Activated T-cell treated with anti-CD3 and anti-CD28 coated beads, Interleukin-2, amount 50 U/mL, for 72 hours (primary cell): Measurements from ENCODE around the gene LDLRAD4. TPM values are rescaled to one million over a fixed set of nuclear protein-coding genes. Genes with fewer than 3 reads are reported as not detected.
A peak's percentile ranks its signal among the peaks of the same experiment; 100 is the strongest.

ENCODE experiments used
- ATAC-seq, 2 donors: fragments of 150-1000 bp; cut with Tn5 transposase; replicated peaks in 1 of 2; 2 replicates each; pipeline ENCODE4 v1.10.0; 2021; ENCODE audit warnings: moderate library complexity in 2 of 2, mild to moderate bottlenecking in 1 of 2
- DNase-seq, 2 donors: peaks; one replicate each; pipeline ENCODE4 v3.0.0; 2021 to 2022; ENCODE audit warnings: mixed read lengths in 1 of 2
- H3K27ac Mint-ChIP-seq: one replicate; pipeline ENCODE4 v1.8.0; 2022; ENCODE audit warnings: mild to moderate bottlenecking, moderate library complexity, mixed read lengths
- H3K27me3 Mint-ChIP-seq: one replicate; pipeline ENCODE4 v1.8.0; 2022; ENCODE audit warnings: low read depth, mixed read lengths
- H3K36me3 Mint-ChIP-seq, 2 donors: one replicate each; pipeline ENCODE4 v1.8.0; 2022; ENCODE audit warnings: mixed read lengths in 2 of 2, mild to moderate bottlenecking in 1 of 2; ENCODE audit not compliant: insufficient read depth in 2 of 2
- H3K4me1 Mint-ChIP-seq: one replicate; pipeline ENCODE4 v1.8.0; 2022; ENCODE audit warnings: low read depth, mixed read lengths
- H3K4me3 Mint-ChIP-seq, 2 donors: one replicate each; pipeline ENCODE4 v1.8.0; 2022; ENCODE audit warnings: mild to moderate bottlenecking in 2 of 2, mixed read lengths in 2 of 2, moderate library complexity in 2 of 2
- H3K9me3 Mint-ChIP-seq, 2 donors: one replicate each; pipeline ENCODE4 v1.8.0; 2022; ENCODE audit warnings: mixed read lengths in 2 of 2
- total RNA-seq, 2 donors: library from RNA; stranded (reverse); gene quantifications; one replicate each; pipeline ENCODE4 v1.2.3, GENCODE V29; 2022

Gene LDLRAD4
- total RNA-seq, 2 donors from 2014 or later, result 46.0 to 47.2 TPM

DNA sequence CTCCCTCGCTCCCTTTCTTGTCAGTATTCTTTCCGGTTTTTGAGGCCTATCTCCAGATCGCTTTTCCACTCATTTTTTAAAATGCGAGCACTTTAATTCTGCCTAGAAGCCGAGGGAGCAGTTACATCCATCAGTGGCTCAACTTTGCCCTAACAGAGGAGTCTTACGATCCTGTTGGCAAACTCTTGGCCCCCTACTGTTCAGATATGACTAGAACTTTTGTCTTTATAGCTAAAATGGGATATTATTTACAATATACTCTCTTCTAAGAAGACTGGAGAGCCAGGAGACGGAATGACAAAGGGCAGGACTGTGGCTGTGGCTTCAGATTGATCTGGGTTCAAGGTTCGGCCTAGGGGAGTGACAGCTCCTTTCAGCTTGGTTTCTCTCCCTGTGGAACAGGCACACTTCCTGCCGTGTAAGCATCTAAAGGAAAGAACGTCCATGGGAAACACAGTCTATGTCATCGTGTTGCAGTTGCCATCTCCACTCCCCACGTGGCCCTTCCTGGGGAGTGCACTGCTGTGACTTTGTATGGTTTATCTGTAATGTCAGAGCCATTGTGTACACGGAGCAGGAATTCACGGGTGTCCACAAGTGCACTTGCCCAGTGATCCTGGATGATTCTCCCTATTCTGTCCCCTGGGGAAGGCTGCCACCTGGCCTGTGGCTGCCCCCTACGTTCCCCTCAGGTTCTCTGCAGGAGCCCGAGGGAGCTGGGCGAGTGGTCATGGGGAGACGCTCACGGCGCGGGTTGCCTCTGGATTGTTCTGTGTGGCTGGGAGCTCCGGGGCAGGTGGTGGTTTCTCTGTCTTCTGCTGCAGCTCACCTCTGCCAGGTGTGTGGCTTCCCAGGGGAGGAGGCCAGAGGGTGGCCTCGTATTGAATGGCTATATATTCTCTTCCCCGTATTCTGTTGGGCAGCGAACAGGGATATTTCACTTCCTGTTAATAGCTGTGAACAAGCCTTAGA lies 222.0 kb downstream of the LDLRAD4 start:
- no peaks in the 10 kb centered on the region for H3K27me3 Mint-ChIP-seq
- no peaks in the 10 kb centered on the region for H3K36me3 Mint-ChIP-seq
- ATAC-seq (no peak), DNase-seq (no peak)
- H3K27ac Mint-ChIP-seq, result no peak overlapping the region
- H3K4me1 Mint-ChIP-seq, result peaks cover 58% of the 10 kb centered on the region
- H3K9me3 Mint-ChIP-seq, result no peaks in the 10 kb centered on the region
- no peak overlapping the region for H3K4me3 Mint-ChIP-seq

DNA sequence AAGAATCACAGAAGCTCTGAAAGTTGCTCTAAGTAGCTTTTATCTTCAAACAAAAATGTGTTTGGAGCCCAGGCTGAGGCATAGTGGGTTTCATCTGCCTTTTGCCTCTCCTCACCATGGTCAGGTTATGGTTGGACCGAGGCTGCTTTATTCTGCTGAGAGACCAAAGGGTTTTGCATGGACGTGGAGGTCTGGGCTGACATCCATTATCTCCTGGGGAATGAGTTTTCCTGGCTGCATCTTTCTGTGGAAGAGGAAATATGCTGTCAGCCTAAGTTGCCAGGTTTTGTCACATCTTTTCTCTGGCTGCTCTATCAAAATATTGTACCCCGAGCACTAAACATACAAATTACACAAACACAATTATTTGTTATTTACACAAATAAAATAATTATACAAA lies 223.2 kb downstream of the LDLRAD4 start:
- H3K27ac Mint-ChIP-seq, result no peak overlapping the region
- H3K9me3 Mint-ChIP-seq, result no peaks in the 10 kb centered on the region
- H3K27me3 Mint-ChIP-seq, result no peaks in the 10 kb centered on the region
- ATAC-seq (no peak), DNase-seq (no peak)
- no peak overlapping the region for H3K4me3 Mint-ChIP-seq
- peaks cover 46% of the 10 kb centered on the region for H3K4me1 Mint-ChIP-seq
- no peaks in the 10 kb centered on the region for H3K36me3 Mint-ChIP-seq

DNA sequence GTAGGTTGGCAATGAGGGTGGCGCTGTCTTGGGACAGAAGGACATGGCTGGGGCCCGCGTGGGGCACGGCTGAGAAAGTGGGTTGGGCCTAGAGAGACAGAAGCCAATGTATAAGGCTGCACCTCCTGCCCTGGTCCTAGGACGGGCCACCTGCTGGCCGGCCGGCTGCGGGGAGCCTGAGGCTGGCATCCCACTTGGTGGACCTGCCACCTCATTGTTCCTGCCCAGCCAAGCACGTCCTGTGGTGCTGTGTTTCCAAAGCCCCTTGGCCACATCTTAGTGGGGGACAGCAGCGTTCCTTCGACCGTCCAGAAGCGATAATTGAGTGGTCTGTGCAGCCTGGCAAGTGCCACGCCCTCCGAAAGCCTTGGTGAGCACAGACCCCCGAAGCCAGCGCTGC lies 223.9 kb downstream of the LDLRAD4 start:
- DNase-seq (no peak), ATAC-seq (no peak)
- H3K36me3 Mint-ChIP-seq, result no peaks in the 10 kb centered on the region
- H3K27ac Mint-ChIP-seq, result no peak overlapping the region
- peaks cover 39% of the 10 kb centered on the region for H3K4me1 Mint-ChIP-seq
- H3K27me3 Mint-ChIP-seq, result no peaks in the 10 kb centered on the region
- H3K9me3 Mint-ChIP-seq, result no peaks in the 10 kb centered on the region
- no peak overlapping the region for H3K4me3 Mint-ChIP-seq

DNA sequence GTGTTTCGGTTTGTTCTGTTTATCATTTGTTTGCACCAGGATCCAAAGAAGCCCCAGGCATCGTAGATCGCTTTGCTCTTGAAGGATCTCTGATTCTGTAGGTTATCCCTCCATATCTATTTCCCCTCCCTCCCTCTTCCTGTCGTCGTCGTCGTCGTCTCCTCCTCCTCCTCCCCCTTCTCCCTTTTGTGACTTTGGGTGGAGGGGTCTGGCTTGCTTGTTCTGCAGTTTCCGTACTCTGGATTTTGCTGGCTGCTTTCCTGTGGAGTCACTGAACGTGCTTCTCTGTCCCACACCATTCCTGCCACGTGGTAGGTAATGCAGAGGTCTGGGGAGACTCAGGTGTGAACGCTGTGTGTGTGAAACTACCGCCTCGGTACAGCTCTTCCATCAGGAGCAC lies 225.0 kb downstream of the LDLRAD4 start:
- ATAC-seq (no peak), DNase-seq (no peak)
- peaks cover 28% of the 10 kb centered on the region for H3K4me1 Mint-ChIP-seq
- no peaks in the 10 kb centered on the region for H3K9me3 Mint-ChIP-seq
- no peak overlapping the region for H3K27ac Mint-ChIP-seq
- H3K27me3 Mint-ChIP-seq, result no peaks in the 10 kb centered on the region
- no peaks in the 10 kb centered on the region for H3K36me3 Mint-ChIP-seq
- no peak overlapping the region for H3K4me3 Mint-ChIP-seq

DNA sequence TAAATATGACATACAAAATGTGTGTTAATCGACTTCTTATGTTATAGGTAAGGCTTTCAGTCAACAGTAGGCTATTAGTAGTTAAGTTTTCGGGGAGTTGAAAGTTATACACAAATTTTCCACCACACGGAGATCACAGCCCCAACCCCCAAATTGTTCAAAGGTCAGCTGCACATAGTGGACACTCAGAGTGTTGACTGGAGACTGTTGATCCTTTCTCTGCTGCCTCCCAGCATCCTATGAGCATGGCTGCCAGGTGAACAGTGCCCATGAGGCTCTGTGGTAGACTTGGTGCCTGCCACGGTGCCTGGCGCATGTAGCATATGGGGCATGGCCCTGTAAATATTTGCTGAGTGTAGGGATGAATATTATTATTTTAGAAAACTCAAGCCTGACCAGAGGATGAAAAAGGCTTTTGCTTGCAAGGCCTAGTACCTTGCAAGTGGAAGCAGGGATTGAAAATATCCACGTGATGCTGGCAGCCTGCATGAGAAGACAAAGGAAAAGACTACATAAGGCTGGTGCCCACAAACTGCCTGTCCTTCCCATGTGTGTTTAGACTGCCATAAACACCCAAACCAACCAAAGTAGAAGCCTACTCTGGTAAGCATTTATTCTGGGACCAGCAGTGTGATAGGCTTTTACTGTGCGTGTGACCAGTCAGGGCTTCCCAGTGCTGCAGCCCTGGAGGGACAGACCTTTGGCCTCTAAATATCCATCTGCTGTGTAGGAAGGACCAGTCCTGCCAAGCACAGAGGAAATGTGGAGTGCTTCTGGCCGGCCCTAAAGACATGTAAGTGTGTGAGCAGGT lies 226.1 kb downstream of the LDLRAD4 start:
- H3K4me1 Mint-ChIP-seq, result peaks cover 17% of the 10 kb centered on the region
- H3K4me3 Mint-ChIP-seq, result no peak overlapping the region
- no peak for DNase-seq
- no peaks in the 10 kb centered on the region for H3K9me3 Mint-ChIP-seq
- no peaks in the 10 kb centered on the region for H3K27me3 Mint-ChIP-seq
- ATAC-seq, result no peak
- no peaks in the 10 kb centered on the region for H3K36me3 Mint-ChIP-seq
- H3K27ac Mint-ChIP-seq, result no peak overlapping the region

DNA sequence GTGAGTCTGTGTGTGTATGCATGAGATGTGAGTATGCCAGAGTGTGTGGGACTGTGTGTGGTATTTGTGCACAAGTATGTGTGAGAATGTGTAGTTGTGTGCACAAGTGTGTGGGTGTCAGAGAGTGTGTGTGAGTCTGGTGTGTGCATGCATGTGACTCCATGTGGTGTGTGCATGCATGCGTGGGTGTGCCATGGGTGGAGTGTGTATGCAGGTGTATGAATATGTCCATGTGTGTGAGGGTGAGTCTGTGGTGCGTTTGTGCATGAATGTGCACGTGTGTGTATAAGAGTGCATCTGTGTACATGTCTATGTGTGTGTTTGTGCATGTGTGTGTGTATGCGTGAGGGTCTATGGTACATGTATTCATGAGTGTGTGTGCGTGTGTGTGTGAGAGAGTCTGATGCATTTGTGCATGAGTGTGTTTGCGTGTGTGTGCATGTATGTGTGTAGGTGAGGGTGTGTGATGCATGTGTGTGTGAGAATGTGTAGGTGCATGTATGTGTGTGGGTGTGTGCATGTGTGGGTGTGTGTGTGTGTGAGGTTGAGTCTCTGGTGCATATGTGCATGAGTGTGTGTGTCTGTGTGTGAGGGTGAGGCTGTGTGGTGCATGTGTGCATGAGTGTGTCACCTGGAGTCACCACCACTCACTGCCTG lies 226.8 kb downstream of the LDLRAD4 start:
- ATAC-seq (no peak), DNase-seq (no peak)
- H3K36me3 Mint-ChIP-seq, result no peaks in the 10 kb centered on the region
- H3K27me3 Mint-ChIP-seq, result no peaks in the 10 kb centered on the region
- H3K9me3 Mint-ChIP-seq, result no peaks in the 10 kb centered on the region
- no peak overlapping the region for H3K27ac Mint-ChIP-seq
- peaks cover 18% of the 10 kb centered on the region for H3K4me1 Mint-ChIP-seq
- no peak overlapping the region for H3K4me3 Mint-ChIP-seq

DNA sequence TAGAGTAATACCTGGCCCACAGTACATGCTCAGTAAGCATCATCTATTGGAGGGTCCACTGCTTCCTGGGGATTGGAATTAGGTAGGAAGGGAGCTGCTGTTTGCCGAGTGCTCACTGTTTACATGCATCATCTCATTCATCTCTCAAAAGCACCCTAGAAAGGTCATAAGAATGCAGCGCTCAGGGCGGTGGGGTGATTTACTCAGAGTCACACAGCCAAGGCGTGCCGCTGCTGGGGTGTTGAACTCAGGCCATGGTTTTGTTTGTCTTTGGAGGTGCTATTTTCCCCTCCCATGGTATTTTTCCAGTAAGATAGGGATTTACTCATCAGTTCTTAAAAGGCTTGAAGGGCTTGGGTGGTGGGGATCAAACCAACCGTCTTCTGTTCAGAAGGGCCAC lies 227.5 kb downstream of the LDLRAD4 start:
- H3K4me3 Mint-ChIP-seq, result no peak overlapping the region
- DNase-seq, result no peak
- no peaks in the 10 kb centered on the region for H3K36me3 Mint-ChIP-seq
- H3K27ac Mint-ChIP-seq, result no peak overlapping the region
- H3K27me3 Mint-ChIP-seq, result no peaks in the 10 kb centered on the region
- ATAC-seq, result peak in 1 of 2 donors; percentile 5
- peaks cover 24% of the 10 kb centered on the region for H3K4me1 Mint-ChIP-seq
- H3K9me3 Mint-ChIP-seq, result no peaks in the 10 kb centered on the region

DNA sequence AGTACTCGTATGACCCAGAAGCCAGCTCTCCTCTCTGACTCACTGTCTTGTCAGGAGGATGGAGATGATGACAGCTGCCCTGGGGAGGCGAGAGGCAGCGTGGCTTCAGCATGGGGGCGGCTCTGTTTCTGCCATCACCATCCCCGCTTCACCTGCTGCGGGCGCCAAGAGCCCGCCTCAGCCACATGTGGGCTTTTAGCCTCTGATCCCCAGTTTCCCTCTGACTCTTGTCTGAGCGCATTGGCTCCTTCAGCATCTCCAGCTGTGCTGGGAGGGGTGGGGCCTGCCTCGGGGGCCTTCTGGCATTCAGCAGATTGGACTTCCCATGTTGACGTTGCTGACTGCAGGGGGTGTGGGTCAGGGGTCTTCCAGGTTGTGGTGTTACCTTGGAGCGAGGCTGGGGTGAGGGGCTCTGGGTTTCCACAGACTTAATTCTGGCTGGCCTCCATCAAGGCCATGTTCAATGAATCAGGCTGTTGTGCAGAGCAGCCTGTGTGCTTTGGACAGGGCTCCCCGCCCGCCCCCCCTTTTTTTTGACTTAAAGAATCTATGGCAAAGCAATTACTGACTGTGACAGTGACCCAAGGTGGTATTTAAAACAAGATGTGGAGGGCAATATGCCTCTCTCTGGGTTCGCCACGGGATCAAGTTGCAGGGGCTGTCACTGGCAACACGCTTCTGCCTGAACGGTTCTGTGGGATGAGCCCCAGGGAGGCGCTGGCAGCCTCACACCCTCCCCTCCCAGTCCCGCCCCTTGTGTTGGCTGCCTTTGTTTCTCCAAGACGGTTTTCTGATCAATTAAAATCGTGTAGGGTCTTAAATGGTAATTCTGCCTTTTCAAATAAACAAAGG lies 228.3 kb downstream of the LDLRAD4 start:
- Mint-ChIP-seq H3K4me3 (no peak overlapping the region), H3K9me3 (no peaks in the 10 kb centered on the region), H3K4me1 (peaks cover 29% of the 10 kb centered on the region), H3K27ac (no peak overlapping the region), H3K36me3 (no peaks in the 10 kb centered on the region), H3K27me3 (no peaks in the 10 kb centered on the region)
- ATAC-seq (peak; percentile 95), DNase-seq (peak; percentile 60 to 76)

DNA sequence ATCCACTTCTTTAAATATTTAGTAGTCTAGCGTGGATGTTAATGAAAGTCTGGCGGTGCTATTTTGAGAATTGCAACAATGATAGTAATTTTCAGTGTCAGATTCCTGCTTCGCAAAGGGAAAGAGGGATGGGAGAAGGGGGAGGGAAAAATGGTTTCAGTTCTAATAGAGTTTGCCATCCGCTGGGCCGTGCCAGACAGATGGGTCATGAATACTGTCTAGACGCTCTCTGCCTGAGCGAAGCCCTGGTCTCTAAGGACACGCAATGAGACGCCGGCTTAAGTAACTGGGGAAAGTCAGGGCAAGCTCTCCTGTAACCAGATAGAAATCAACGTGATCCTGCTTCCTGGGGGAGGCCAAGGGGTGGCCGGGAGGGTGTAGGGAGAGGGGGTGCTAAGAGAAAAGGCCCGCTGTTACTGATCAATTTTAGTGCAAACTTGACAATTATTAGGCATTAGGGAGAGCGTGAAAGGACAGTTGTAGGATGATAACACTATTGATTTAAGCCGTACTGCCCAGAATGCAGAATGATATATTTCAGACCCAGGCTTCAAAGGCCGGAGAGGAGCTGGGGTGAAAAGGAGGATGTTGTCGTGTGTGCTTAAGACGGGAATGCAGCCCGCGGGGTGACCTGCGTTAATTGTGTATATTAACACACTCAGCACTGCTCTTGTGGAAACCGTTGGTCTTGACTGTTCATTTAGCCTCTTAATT lies 229.2 kb downstream of the LDLRAD4 start:
- H3K9me3 Mint-ChIP-seq, result no peaks in the 10 kb centered on the region
- DNase-seq, result no peak
- H3K27ac Mint-ChIP-seq, result no peak overlapping the region
- ATAC-seq, result no peak
- H3K4me1 Mint-ChIP-seq, result peaks cover 29% of the 10 kb centered on the region
- no peaks in the 10 kb centered on the region for H3K36me3 Mint-ChIP-seq
- H3K4me3 Mint-ChIP-seq, result no peak overlapping the region
- no peaks in the 10 kb centered on the region for H3K27me3 Mint-ChIP-seq

DNA sequence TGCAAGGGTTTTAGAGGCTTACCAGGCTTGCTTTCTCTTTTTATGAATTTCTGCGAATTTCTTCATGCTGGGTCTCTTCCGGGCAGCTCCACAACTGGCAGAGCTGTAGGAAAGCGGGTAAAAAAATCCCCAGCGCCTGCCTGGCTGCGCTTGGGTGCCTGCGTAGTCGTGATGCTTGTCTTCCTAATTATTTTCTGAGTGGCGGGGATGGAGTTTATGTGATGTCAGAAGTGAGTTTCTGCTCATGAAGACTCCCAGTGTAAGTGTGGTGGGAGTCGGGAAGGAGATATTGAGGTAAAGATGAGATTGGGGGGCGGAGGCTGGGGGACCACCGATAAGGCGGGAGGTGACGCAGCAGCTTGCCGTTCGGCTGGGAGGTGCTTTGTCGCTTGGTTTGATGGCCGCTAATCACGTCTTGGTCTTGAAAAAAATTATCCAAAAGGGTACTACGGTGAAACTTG lies 229.8 kb downstream of the LDLRAD4 start:
- DNase-seq (no peak), ATAC-seq (no peak)
- H3K27ac Mint-ChIP-seq, result no peak overlapping the region
- no peak overlapping the region for H3K4me3 Mint-ChIP-seq
- H3K36me3 Mint-ChIP-seq, result no peaks in the 10 kb centered on the region
- no peaks in the 10 kb centered on the region for H3K9me3 Mint-ChIP-seq
- H3K27me3 Mint-ChIP-seq, result no peaks in the 10 kb centered on the region
- peaks cover 24% of the 10 kb centered on the region for H3K4me1 Mint-ChIP-seq

DNA sequence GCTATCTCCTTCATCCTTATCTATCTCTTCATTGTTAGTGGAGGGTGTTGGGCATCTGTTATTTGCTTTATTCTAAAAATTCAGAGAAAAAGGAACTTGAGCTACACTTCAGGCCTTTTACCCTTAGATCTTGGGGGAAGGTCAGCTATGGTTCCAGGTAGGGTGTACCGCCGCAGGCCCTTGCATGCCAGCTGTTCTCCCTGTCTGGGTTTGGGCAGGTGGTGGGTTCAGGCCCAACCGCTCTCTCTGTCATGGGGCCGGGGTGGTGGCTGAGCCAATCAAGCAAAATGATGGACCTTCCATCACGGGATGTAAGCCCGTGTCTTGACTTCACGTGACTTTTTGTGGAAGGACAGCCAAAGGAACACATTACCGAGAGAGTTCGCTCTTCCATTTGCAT lies 231.1 kb downstream of the LDLRAD4 start:
- Mint-ChIP-seq H3K4me3 (no peak overlapping the region), H3K27ac (no peak overlapping the region), H3K9me3 (no peaks in the 10 kb centered on the region), H3K36me3 (no peaks in the 10 kb centered on the region), H3K4me1 (peaks cover 19% of the 10 kb centered on the region), H3K27me3 (no peaks in the 10 kb centered on the region)
- ATAC-seq (no peak), DNase-seq (no peak)
